IMR-90 (cell line): ENCODE data around the gene RAD51AP1. TPM values are rescaled to one million over a fixed set of nuclear protein-coding genes. Genes with fewer than 3 reads are reported as not detected.

Experiments
- ATAC-seq: fragments of 200-7000 bp; cut with Tn5 transposase; 2 replicates; pipeline ENCODE4 v1.9.1; 2020; ENCODE audit warnings: low read depth, mild to moderate bottlenecking, moderate library complexity
- BruUV-seq: library from RNA; stranded (reverse); fragments of 400-500 nt; replicated peaks from 2 replicates; lab custom pipeline; 2021; lab: Mats Ljungman, UMichigan
- CTCF ChIA-PET: fragments of 300-600 bp; formaldehyde crosslinking; extraction: SDS; loops from one replicate; lab custom pipeline; 2021; ENCODE audit warnings: antibody characterized with exemption; lab: Yijun Ruan, JAX
- POLR2A ChIA-PET: fragments of 300-600 bp; sonication (Branson Sonifier 250); formaldehyde crosslinking; loops from one replicate; lab custom pipeline; 2022; ENCODE audit warnings: antibody characterized with exemption; ENCODE audit not compliant: unreplicated experiment; lab: Charles Lee
- DNase-seq: peaks from one replicate; pipeline ENCODE4 v3.0.0; 2013
- H2AFZ ChIP-seq: replicated peaks from 2 replicates; pipeline ENCODE3; 2013; ENCODE audit warnings: low read length, mild to moderate bottlenecking; ENCODE audit not compliant: poor library complexity
- H2AK5ac ChIP-seq: 2 replicates; pipeline ENCODE4 v1.6.1; 2013; ENCODE audit warnings: low read depth, low read length, inconsistent platforms
- H2AK9ac ChIP-seq: replicated peaks from 2 replicates; pipeline ENCODE3; 2013; ENCODE audit warnings: mild to moderate bottlenecking, low read depth, low read length, moderate library complexity; ENCODE audit not compliant: poor library complexity
- H2BK120ac ChIP-seq: 2 replicates; pipeline ENCODE4 v1.6.1; 2013; ENCODE audit warnings: low read depth, low read length, inconsistent platforms
- H2BK15ac ChIP-seq: 3 replicates; pipeline ENCODE4 v1.6.1; 2013; ENCODE audit warnings: low read depth, low read length, inconsistent platforms
- H2BK20ac ChIP-seq: 2 replicates; pipeline ENCODE4 v1.6.1; 2013; ENCODE audit warnings: low read depth, mild to moderate bottlenecking, inconsistent platforms, low read length, moderate library complexity
- H2BK5ac ChIP-seq: 2 replicates; pipeline ENCODE4 v1.6.1; 2013; ENCODE audit warnings: mild to moderate bottlenecking, low read depth, low read length, inconsistent platforms; ENCODE audit not compliant: poor library complexity, severe bottlenecking
- H3K14ac ChIP-seq: replicated peaks from 2 replicates; pipeline ENCODE4 v1.6.1; 2013; ENCODE audit warnings: low read depth, low read length, inconsistent platforms
- H3K18ac ChIP-seq: 2 replicates; pipeline ENCODE4 v1.6.1; 2013; ENCODE audit warnings: low read depth, low read length, control low read depth
- H3K23ac ChIP-seq: 2 replicates; pipeline ENCODE4 v1.6.1; 2013; ENCODE audit warnings: low read depth, low read length, inconsistent platforms
- H3K27ac ChIP-seq: 2 replicates; pipeline ENCODE4 v1.5.1; 2013; ENCODE audit warnings: mild to moderate bottlenecking, control low read depth, low read length; ENCODE audit not compliant: insufficient read depth
- H3K27me3 ChIP-seq: 2 replicates; pipeline ENCODE4 v1.6.1; 2013; ENCODE audit warnings: low read length; ENCODE audit not compliant: control insufficient read depth, insufficient read depth
- H3K36me3 ChIP-seq: 2 replicates; pipeline ENCODE4 v1.6.1; 2013; ENCODE audit warnings: low read length, mixed read lengths; ENCODE audit not compliant: control insufficient read depth, insufficient read depth
- H3K4ac ChIP-seq: 2 replicates; pipeline ENCODE4 v1.6.1; 2013; ENCODE audit warnings: low read depth, low read length, inconsistent platforms
- H3K4me1 ChIP-seq: 2 replicates; pipeline ENCODE4 v1.6.1; 2013; ENCODE audit warnings: low read length, mixed read lengths; ENCODE audit not compliant: control insufficient read depth, insufficient read depth
- H3K4me2 ChIP-seq: 2 replicates; pipeline ENCODE4 v1.6.1; 2013; ENCODE audit warnings: low read depth, mild to moderate bottlenecking, control low read depth, low read length, moderate library complexity
- H3K4me3 ChIP-seq: 2 replicates; pipeline ENCODE4 v1.5.1; 2013; ENCODE audit warnings: low read depth, mild to moderate bottlenecking, control low read depth, low read length, moderate library complexity; ENCODE audit not compliant: insufficient read depth
- H3K56ac ChIP-seq: 2 replicates; pipeline ENCODE4 v1.6.1; 2013; ENCODE audit warnings: low read length, inconsistent platforms; ENCODE audit not compliant: insufficient read depth; ENCODE audit errors: extremely low read depth
- H3K79me1 ChIP-seq, 2 experiments: 2 replicates each; pipeline ENCODE4 v1.6.1; 2013; ENCODE audit warnings: low read length in 2 of 2, inconsistent platforms in 1 of 2, low read depth in 1 of 2
- H3K9ac ChIP-seq: 2 replicates; pipeline ENCODE4 v1.6.1; 2013; ENCODE audit warnings: low read depth, low read length, control low read depth
- H3K9me1 ChIP-seq: 2 replicates; pipeline ENCODE4 v1.6.1; 2013; ENCODE audit warnings: low read length, inconsistent platforms; ENCODE audit not compliant: insufficient read depth
- H3K9me3 ChIP-seq: 2 replicates; pipeline ENCODE4 v1.6.1; 2013; ENCODE audit warnings: low read length; ENCODE audit not compliant: control insufficient read depth, insufficient read depth
- H4K20me1 ChIP-seq: 2 replicates; pipeline ENCODE4 v1.6.1; 2013; ENCODE audit warnings: low read length, inconsistent platforms; ENCODE audit not compliant: insufficient read depth
- H4K5ac ChIP-seq: 2 replicates; pipeline ENCODE4 v1.6.1; 2013; ENCODE audit warnings: mild to moderate bottlenecking, low read depth, low read length, control low read depth
- H4K8ac ChIP-seq, 2 experiments: 2 replicates each; pipeline ENCODE4 v1.6.1; 2013; ENCODE audit warnings: low read depth in 2 of 2, low read length in 2 of 2, control low read depth in 1 of 2, inconsistent platforms in 1 of 2
- H4K91ac ChIP-seq: 2 replicates; pipeline ENCODE4 v1.6.1; 2013; ENCODE audit warnings: low read depth, low read length, inconsistent platforms; ENCODE audit not compliant: insufficient read depth
- BHLHE40 ChIP-seq: fragments of 150-350 bp; IDR thresholded peaks from 2 replicates; pipeline ENCODE4 v1.6.1; 2016; ENCODE audit warnings: mild to moderate bottlenecking, low read depth, low read length
- NFE2L2 ChIP-seq: fragments of 150-350 bp; IDR thresholded peaks from 2 replicates; pipeline ENCODE4 v1.6.1; 2016; ENCODE audit warnings: low read depth, mild to moderate bottlenecking, low read length
- RAD21 ChIP-seq: IDR thresholded peaks from 2 replicates; pipeline ENCODE4 v1.6.1; 2012; ENCODE audit warnings: low read length, improper control_type of control experiment
- RCOR1 ChIP-seq: IDR thresholded peaks from 2 replicates; pipeline ENCODE4 v1.6.1; 2012; ENCODE audit warnings: mild to moderate bottlenecking, low read length, improper control_type of control experiment; ENCODE audit not compliant: insufficient replicate concordance
- WGBS, 2 experiments: methylation state at CpG; one replicate each; pipeline versions ENCODE4 v1.1.5 to v1.1.7; 2013; ENCODE audit warnings: missing lambda C conversion rate in 2 of 2; ENCODE audit not compliant: insufficient read length in 1 of 2; ENCODE audit errors: extremely low coverage in 2 of 2; 5-methylcytosine and 5-hydroxymethylcytosine counted together
- dilution Hi-C: fragments of 300-500 bp; cut with HindIII; formaldehyde crosslinking; loops from one replicate; pipeline ENCODE4 v1.14.3; 2018; ENCODE audit warnings: low sequenced_read_pairs; ENCODE audit not compliant: unreplicated experiment
- in situ Hi-C: fragments of 300-500 bp; cut with MboI; formaldehyde crosslinking; loops from 3 replicates; pipeline ENCODE4 v1.14.3; 2019; ENCODE audit warnings: low sequenced_read_pairs, inconsistent platforms, mixed read lengths
- intact Hi-C: fragments of 100-400 bp; cut with micrococcal nuclease; formaldehyde crosslinking; loops from 2 replicates; pipeline ENCODE4 v1.10.0; 2022
- polyA plus RNA-seq, 3 experiments: library from polyadenylated mRNA; depleted of rRNA; stranded (reverse); fragments of >200 nt; gene quantifications; 2 replicates each; pipeline ENCODE4 v1.2.3, GENCODE V29; 2012; ENCODE audit warnings: low replicate concordance in 1 of 3
- total RNA-seq: library from RNA; depleted of rRNA; stranded (reverse); fragments of >200 nt; gene quantifications from 2 replicates; pipeline ENCODE4 v1.2.3, GENCODE V29; 2012

Gene RAD51AP1
- total and polyA plus RNA-seq, 2 of the 4 experiments (the other 2 are of a cell fraction): 6.5 to 10.2 TPM

- TF ChIP-seq RCOR1 (no peak), BHLHE40 (no peak), RAD21 (no peak), NFE2L2 (no peak)
- Histone ChIP-seq H3K9me1 (no peaks in the 10 kb centered on the region), H3K9me3 (no peaks in the 10 kb centered on the region), H3K56ac (no peak overlapping the region), H2AFZ (no peak overlapping the region), H3K9ac (no peak overlapping the region), H3K79me1 (peaks cover 13 to 29% of the 10 kb centered on the region in 2 experiments), H2BK20ac (no peak overlapping the region), H2AK5ac (no peak overlapping the region), H3K4ac (no peak overlapping the region), H3K4me3 (no peak overlapping the region), H3K18ac (no peak overlapping the region), H3K27me3 (no peaks in the 10 kb centered on the region), H3K36me3 (no peaks in the 10 kb centered on the region), H2BK5ac (no peak overlapping the region), H2BK120ac (no peak overlapping the region), H4K8ac (no peak overlapping the region), H4K5ac (no peak overlapping the region), H4K20me1 (no peaks in the 10 kb centered on the region), H3K23ac (no peak overlapping the region), H3K27ac (no peak overlapping the region), H2BK15ac (no peak overlapping the region), H3K14ac (no peak overlapping the region), H3K4me1 (no peaks in the 10 kb centered on the region), H4K91ac (no peak overlapping the region), H3K4me2 (no peak overlapping the region), H2AK9ac (no peak overlapping the region)
- dilution Hi-C loops: no loop called here
- CTCF ChIA-PET: no interaction called here
- BruUV-seq: no TSS peak
- POLR2A ChIA-PET: no interaction called here
- in situ Hi-C loops: no loop called here
- DNase-seq (no peak), ATAC-seq (no peak)
- intact Hi-C loops: no loop called here
- WGBS, 2 experiments: no CpG with 5 or more reads among the region's 2 CpGs
Measured at GRCh38 chr12:4540638-4541037, 1.9 kb downstream of the RAD51AP1 start.
